MG63 (cell line): ENCODE measurements around the gene TCFL5. TPM values are rescaled to one million over a fixed set of nuclear protein-coding genes. Genes with fewer than 3 reads are reported as not detected.
"Not testable (repeated sequence)": the region's sequence is repeated elsewhere in the genome, so short reads cannot be mapped to it uniquely, and the experiment has no call there.

Experiments
- DNase-seq: peaks from one replicate; pipeline ENCODE4 v3.0.0-alpha.2; 2020
- H3K27me3 ChIP-seq: fragments of 250-450 bp; sonication (Bioruptor Pico); 2 replicates; pipeline ENCODE4 v1.5.1; 2020; ENCODE audit warnings: mild to moderate bottlenecking, moderate library complexity
- H3K36me3 ChIP-seq: fragments of 250-450 bp; sonication (Bioruptor Pico); 2 replicates; pipeline ENCODE4 v1.5.1; 2020; ENCODE audit warnings: mild to moderate bottlenecking, moderate library complexity
- H3K4me3 ChIP-seq: fragments of 250-450 bp; sonication (Bioruptor Pico); 2 replicates; pipeline ENCODE4 v1.5.1; 2020; ENCODE audit warnings: mild to moderate bottlenecking, moderate library complexity
- H3K9me3 ChIP-seq: fragments of 250-450 bp; sonication (Bioruptor Pico); 2 replicates; pipeline ENCODE4 v1.5.1; 2020; ENCODE audit warnings: mild to moderate bottlenecking, moderate library complexity
- total RNA-seq: library from RNA; depleted of rRNA; stranded (reverse); fragments of >200 nt; shearing (Covaris generic); gene quantifications from 2 replicates; pipeline ENCODE4 v1.2.3, GENCODE V29; 2014; ENCODE audit warnings: low replicate concordance

Gene TCFL5
- total RNA-seq, 1 experiment from 2014 or later: 25.4 TPM

DNA sequence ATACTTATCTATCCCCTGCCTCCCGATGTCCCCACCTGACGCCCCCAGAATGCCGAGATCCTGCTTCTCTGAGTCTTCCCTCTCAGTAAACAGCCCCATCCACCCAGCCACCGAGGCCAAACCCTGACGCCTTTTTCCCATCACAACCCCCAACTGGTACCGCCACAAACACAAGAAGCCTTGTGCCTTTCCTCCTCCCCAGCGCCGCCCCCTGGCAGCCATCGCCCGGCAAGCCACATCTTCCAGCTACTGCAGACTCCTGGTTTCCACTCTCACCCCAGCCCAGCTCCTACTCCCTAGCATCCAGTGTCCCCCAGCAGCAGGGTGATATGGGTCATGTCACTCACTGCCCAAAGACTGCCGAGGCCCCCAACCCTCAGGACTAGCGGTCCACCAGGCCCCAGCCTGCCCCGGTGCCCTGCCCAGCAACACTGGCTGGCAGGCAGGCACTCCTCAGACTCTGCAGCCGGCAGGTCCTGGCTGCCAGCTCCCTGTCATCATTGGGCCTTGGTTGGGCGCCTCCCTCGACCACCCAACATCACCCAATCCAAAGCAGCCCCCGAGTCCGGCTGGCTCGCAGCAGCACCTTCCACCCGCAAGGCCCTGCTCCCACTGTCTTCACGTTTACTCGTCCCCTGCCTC lies 11.2 kb downstream of the TCFL5 start:
- Histone ChIP-seq H3K27me3 (no peaks in the 10 kb centered on the region), H3K36me3 (peaks cover 84% of the 10 kb centered on the region), H3K9me3 (no peaks in the 10 kb centered on the region), H3K4me3 (no peak overlapping the region)
- no peak for DNase-seq

GRCh38 chr20:62849431-62849830 lies 12.2 kb downstream of the TCFL5 start:
- no peak for DNase-seq
- Histone ChIP-seq H3K36me3 (peaks cover 77% of the 10 kb centered on the region), H3K4me3 (no peak overlapping the region), H3K9me3 (no peaks in the 10 kb centered on the region), H3K27me3 (no peaks in the 10 kb centered on the region)

GRCh38 chr20:62848917-62849316 lies 12.7 kb downstream of the TCFL5 start:
- H3K4me3 ChIP-seq, H3K9me3 ChIP-seq, DNase-seq, H3K27me3 ChIP-seq: not testable (repeated sequence)
- peaks cover 76% of the 10 kb centered on the region for H3K36me3 ChIP-seq

DNA sequence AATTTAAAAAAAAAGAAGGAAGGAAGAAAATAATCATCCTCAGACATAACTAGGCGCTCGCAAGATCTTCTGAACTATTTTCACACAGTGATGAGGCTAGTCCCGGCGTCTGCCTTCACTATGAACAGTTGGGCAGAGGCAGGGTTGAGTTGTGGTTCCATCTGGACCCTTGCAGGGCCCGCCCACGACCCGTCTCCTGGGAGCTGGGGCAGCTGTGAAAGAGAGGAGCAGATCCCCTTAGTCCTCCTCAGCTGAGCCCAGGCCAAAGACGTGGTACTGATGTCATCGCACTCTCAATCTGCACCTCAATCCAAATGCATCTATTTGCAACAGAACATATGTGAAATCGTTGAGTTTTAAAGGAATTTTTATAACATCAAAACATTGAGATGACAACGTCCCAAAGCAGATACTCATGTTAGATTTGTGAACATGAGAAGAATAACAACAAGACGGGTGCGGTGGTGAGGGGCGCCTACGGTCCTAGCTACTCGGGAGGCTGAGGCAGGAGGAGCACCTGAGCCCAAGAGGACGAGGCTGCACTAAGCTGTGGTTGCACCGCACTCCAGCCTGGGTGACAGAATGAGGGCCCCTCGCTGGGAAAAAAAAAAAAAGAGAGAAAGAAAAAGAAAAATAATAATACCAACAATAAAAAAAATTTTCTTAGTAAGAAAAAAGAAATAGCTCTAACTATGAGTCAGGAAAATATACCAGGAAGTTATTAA lies 15.3 kb downstream of the TCFL5 start:
- no peaks in the 10 kb centered on the region for H3K27me3 ChIP-seq
- H3K36me3 ChIP-seq: peaks cover 62% of the 10 kb centered on the region
- no peak overlapping the region for H3K4me3 ChIP-seq
- 0 out of 2 replicates have a peak, but pooled peaks cover 2% of the 10 kb centered on the region for H3K9me3 ChIP-seq
- no peak for DNase-seq

DNA sequence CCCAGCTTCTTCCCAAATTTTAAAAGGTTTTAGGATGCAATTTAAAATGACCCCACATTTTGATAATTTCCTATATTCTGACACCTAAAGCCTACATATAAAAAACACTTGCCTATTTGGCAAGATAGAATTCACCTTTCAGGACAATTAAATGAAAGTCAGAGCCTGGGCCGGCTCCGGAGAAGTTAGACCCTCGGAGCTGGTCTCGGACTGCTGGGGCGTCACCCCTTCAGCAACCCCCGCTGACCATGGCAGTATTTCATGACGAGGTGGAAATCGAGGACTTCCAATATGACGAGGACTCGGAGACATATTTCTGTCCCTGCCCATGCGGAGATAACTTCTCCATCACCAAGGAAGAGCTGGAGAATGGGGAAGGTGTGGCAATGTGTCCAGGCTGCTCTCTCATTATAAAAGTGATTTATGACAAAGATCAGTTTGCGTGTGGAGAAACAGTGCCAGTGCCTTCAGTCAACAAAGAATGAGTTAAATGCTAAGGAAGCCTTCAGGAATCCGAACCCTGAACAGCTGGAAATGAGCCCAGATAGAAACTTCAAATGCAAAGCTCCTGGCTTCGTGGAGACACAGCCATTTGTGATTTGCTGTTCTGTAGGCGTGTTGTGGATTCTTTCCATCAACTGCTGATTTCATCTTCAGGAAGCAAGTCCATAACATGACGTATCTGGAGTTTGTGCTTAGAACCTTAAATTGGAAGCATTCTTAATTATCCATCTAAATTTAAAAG lies 16.0 kb downstream of the TCFL5 start:
- no peak for DNase-seq
- Histone ChIP-seq H3K27me3 (no peaks in the 10 kb centered on the region), H3K9me3 (0 out of 2 replicates have a peak, but pooled peaks cover 2% of the 10 kb centered on the region), H3K36me3 (peaks cover 55% of the 10 kb centered on the region), H3K4me3 (no peak overlapping the region)

GRCh38 chr20:62844182-62844581 lies 17.4 kb downstream of the TCFL5 start:
- H3K9me3 ChIP-seq: 0 out of 2 replicates have a peak, but pooled peaks cover 2% of the 10 kb centered on the region
- H3K4me3 ChIP-seq: no peak overlapping the region
- H3K36me3 ChIP-seq: peaks cover 42% of the 10 kb centered on the region
- DNase-seq: no peak
- no peaks in the 10 kb centered on the region for H3K27me3 ChIP-seq

DNA sequence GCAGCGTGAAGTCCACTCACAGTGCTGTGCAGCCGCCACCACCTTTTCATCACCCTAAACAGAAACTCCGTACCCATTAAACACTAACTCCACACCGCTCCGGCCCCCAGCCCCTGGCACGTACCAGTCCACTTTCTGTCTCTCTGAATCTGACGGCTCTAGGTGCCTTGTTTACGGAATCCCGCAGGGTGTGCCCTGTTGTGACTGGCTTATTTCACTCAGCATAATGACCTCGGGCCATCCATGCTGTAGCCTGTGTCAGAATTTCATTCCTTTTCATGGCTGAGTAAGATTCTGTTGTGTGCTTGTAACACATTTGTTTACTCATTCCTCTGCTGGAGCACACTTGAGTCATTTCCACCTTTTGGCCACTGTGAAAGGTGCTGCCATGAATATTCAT lies 18.0 kb downstream of the TCFL5 start:
- H3K9me3 ChIP-seq: 0 out of 2 replicates have a peak, but pooled peaks cover 2% of the 10 kb centered on the region
- no peaks in the 10 kb centered on the region for H3K27me3 ChIP-seq

GRCh38 chr20:62841705-62842212 lies 19.9 kb downstream of the TCFL5 start:
- DNase-seq: no peak
- Histone ChIP-seq H3K36me3 (peaks cover 26% of the 10 kb centered on the region), H3K9me3 (0 out of 2 replicates have a peak, but pooled peaks cover 2% of the 10 kb centered on the region), H3K4me3 (no peak overlapping the region), H3K27me3 (no peaks in the 10 kb centered on the region)

More for the DNA sequence above, 18.0 kb downstream of the TCFL5 start:
- no peak overlapping the region for H3K4me3 ChIP-seq
- H3K36me3 ChIP-seq: peaks cover 42% of the 10 kb centered on the region
- no peak for DNase-seq

DNA sequence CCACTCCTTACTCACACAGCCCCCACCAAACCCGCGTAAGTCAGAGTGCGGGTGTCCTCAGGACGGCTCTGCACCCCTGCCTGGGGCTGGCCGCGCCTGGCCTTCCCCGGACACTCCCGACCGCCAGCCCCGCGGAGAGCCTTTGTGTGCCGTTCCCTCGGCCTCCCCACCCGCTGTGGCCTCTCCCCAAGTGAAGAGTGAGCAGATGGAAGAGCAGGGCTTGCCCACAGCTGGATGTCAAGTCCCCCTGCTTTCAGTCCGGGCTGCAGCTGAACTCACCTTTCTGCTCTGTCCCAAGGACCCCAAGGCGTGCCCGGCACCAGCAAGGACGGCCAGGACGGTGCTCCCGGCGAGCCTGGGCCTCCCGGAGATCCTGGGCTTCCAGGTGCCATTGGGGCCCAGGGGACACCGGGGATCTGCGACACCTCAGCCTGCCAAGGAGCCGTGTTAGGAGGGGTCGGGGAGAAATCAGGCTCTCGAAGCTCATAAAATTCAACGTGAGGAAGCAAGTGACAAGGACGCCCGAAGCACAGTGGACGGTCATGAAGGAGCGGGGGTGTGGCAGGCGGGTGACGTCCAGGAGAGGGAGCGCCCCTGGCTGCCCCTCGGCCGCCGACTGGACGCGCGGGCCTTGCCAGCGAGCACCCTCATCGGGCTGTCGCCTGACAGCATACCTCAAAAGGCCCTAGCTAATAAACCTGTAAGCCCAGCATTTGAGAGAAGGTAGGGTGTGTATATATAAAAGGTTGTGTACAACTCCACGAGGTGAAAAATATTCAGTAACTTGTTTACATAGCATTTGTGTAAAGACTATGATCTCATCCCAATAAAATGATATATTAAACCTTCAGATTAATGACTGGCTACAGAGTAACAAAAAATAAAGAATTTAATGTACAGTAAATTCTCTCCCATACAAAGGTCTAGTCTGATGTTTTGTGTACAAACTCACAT lies 21.1 kb downstream of the TCFL5 start:
- H3K9me3 ChIP-seq: 0 out of 2 replicates have a peak, but pooled peaks cover 2% of the 10 kb centered on the region
- peaks cover 14% of the 10 kb centered on the region for H3K36me3 ChIP-seq
- no peak overlapping the region for H3K4me3 ChIP-seq
- no peaks in the 10 kb centered on the region for H3K27me3 ChIP-seq
- DNase-seq: no peak

- Histone ChIP-seq H3K4me3 (no peak overlapping the region), H3K36me3 (peaks cover 10% of the 10 kb centered on the region; the same call in 1 of the 2 replicates), H3K9me3 (0 out of 2 replicates have a peak, but pooled peaks cover 2% of the 10 kb centered on the region), H3K27me3 (no peaks in the 10 kb centered on the region)
- no peak for DNase-seq
Observed at GRCh38 chr20:62839816-62840215, 21.8 kb downstream of the TCFL5 start.

GRCh38 chr20:62839261-62839660 lies 22.4 kb downstream of the TCFL5 start:
- no peak overlapping the region for H3K4me3 ChIP-seq
- no peaks in the 10 kb centered on the region for H3K27me3 ChIP-seq
- H3K36me3 ChIP-seq: peaks cover 10% of the 10 kb centered on the region; the same call in 1 of the 2 replicates
- no peak for DNase-seq
- 0 out of 2 replicates have a peak, but pooled peaks cover 2% of the 10 kb centered on the region for H3K9me3 ChIP-seq

DNA sequence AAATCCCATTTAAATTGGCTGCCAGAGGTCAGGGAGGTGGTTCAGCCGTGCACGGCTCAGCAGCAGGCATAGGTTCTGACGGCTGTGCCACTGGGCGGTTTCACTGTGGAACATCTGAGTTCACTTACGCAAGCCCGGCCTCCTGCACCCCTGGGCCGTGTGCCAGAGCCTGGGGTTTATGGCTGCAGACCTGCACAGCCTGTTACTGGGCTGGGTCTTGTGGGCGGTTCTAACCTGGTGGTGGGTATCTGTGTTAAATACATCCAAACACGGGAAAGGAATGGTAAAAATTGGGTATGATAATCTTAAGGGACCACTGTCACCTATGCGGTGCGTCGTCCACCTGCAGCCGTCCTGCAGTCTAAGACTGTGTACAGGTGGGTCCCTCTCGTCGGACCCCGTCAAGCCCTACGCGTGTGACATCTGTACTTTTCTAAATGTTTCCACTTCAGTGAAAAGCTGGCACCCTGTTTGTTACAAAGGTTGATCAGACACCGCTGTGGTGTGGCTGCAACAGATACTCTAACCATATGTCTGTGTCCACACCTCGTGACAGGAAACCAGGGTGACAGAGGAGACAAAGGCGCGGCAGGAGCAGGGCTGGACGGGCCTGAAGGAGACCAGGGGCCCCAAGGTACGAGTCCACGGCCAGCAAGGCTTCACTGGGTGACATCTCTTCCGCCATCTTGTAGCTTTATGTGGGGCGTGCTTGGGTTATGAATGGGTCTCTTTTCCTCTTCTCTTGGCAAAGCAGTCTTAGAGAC lies 23.3 kb downstream of the TCFL5 start:
- Histone ChIP-seq H3K4me3 (no peak overlapping the region), H3K36me3 (peaks cover 4% of the 10 kb centered on the region; the same call in 1 of the 2 replicates), H3K27me3 (no peaks in the 10 kb centered on the region), H3K9me3 (no peaks in the 10 kb centered on the region)
- DNase-seq: no peak

GRCh38 chr20:62837790-62838127 lies 23.9 kb downstream of the TCFL5 start:
- H3K4me3 ChIP-seq: no peak overlapping the region
- H3K36me3 ChIP-seq: peaks cover under 1% of the 10 kb centered on the region; the same call in 1 of the 2 replicates
- DNase-seq: no peak
- H3K9me3 ChIP-seq: no peaks in the 10 kb centered on the region
- H3K27me3 ChIP-seq: no peaks in the 10 kb centered on the region

GRCh38 chr20:62836967-62837490 lies 24.6 kb downstream of the TCFL5 start:
- no peak overlapping the region for H3K4me3 ChIP-seq
- no peaks in the 10 kb centered on the region for H3K9me3 ChIP-seq
- DNase-seq: no peak
- H3K36me3 ChIP-seq: no peaks in the 10 kb centered on the region; the same call in 1 of the 2 replicates
- H3K27me3 ChIP-seq: no peaks in the 10 kb centered on the region
